ENCODE results near the gene HSPA6.

DNA sequence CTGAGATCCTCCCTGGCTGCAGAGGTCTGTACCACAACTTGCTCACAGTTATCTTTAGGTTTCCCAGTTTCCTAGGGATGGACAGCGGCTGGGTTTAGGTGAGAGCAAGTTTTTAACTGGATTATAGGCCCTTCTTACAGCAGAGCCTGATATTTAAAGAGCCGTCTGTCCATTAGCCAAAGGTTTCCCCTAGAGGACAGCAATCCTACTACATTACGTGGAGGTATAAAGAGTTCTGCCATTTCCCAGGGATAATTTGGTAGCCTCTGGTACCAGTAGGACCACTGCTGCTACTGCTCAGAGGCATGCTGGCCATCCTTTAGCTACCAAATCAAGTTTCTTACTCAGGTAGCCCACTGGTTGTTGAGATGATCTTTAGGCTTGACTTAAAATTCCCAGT is 41.0 kb upstream of the HSPA6 start:
- TF ChIP-seq CTCF (IDR thresholded peaks at IDR 0.05) (no peak), POLR2A (IDR thresholded peaks at IDR 0.05) (no peak)
